Spleen (tissue), 11 donors: ENCODE measurements around the gene DRICH1. TPM values are rescaled to one million over a fixed set of nuclear protein-coding genes. Genes with fewer than 3 reads are reported as not detected.

Experiments
- DNase-seq: peaks from one replicate; pipeline ENCODE4 v3.0.0-alpha.2; 2020
- H3K27ac ChIP-seq, 8 donors: fragments of 200-600 bp; sonication (generic) in 7 of 8; 1 replicate in 4 of 8; 2 replicates in 4 of 8; pipeline versions ENCODE4 v1.5.0 to v1.8.0; 2016 to 2021; ENCODE audit warnings: inconsistent platforms in 4 of 8, mild to moderate bottlenecking in 4 of 8, moderate library complexity in 1 of 8
- H3K27me3 ChIP-seq, 7 donors: fragments of 200-600 bp; sonication (generic) in 6 of 7; replicated peaks in 1 of 7; 1 replicate in 4 of 7; 2 replicates in 3 of 7; pipeline versions ENCODE4 v1.5.0 to v1.8.0; 2016 to 2021; ENCODE audit warnings: inconsistent platforms in 3 of 7, mild to moderate bottlenecking in 1 of 7
- H3K36me3 ChIP-seq, 6 donors: fragments of 200-600 bp; sonication (generic) in 5 of 6; 1 replicate in 4 of 6; 2 replicates in 2 of 6; pipeline versions ENCODE4 v1.5.0 to v1.8.0; 2016 to 2021; ENCODE audit warnings: inconsistent platforms in 2 of 6
- H3K4me1 ChIP-seq, 6 donors: fragments of 200-600 bp; sonication (generic) in 5 of 6; 1 replicate in 3 of 6; 2 replicates in 3 of 6; pipeline versions ENCODE4 v1.5.0 to v1.8.0; 2016 to 2021; ENCODE audit warnings: inconsistent platforms in 3 of 6
- H3K4me3 ChIP-seq, 8 donors: fragments of 200-600 bp; sonication (generic) in 7 of 8; 1 replicate in 4 of 8; 2 replicates in 4 of 8; pipeline versions ENCODE4 v1.5.0 to v1.8.0; 2016 to 2021; ENCODE audit warnings: inconsistent platforms in 4 of 8, mild to moderate bottlenecking in 4 of 8, moderate library complexity in 2 of 8
- H3K9me3 ChIP-seq, 8 donors: fragments of 200-600 bp; sonication (generic) in 7 of 8; 1 replicate in 4 of 8; 2 replicates in 4 of 8; pipeline versions ENCODE4 v1.5.0 to v1.8.0; 2016 to 2021; ENCODE audit warnings: inconsistent platforms in 4 of 8
- POLR2A ChIP-seq, 3 donors: fragments of 450-650 bp; IDR thresholded peaks; one replicate each; pipeline ENCODE4 v1.5.1; 2017; ENCODE audit warnings: antibody characterized with exemption in 3 of 3, mild to moderate bottlenecking in 1 of 3
- POLR2AphosphoS5 ChIP-seq, 3 donors: sonication (generic); formaldehyde crosslinking; IDR thresholded peaks; one replicate each; pipeline ENCODE4 v1.5.1; 2017; ENCODE audit warnings: antibody characterized with exemption in 3 of 3
- WGBS, 5 donors: extraction: QIAGEN DNeasy Blood & Tissue Kit in 3 of 5; methylation state at CpG; one replicate each; pipeline versions ENCODE4 v1.1.5 to v1.1.7; 2013 to 2018; 5-methylcytosine and 5-hydroxymethylcytosine counted together
- intact Hi-C: fragments of 100-400 bp; cut with DNase I; formaldehyde crosslinking; loops from one replicate; pipeline ENCODE4 v1.15.0; 2023; ENCODE audit warnings: low total_unique reads
- polyA plus RNA-seq, 3 donors: library from polyadenylated mRNA; stranded (reverse); fragments of 200-250 nt; gene quantifications; one replicate each; pipeline ENCODE4 v1.2.1, GENCODE V29; 2013
- total RNA-seq, 7 donors: library from RNA; depleted of rRNA in 3 of 7; stranded (reverse); fragments of >200 nt in 3 of 7; fragmentation: NEBNext Ultra II Directional in 4 of 7; extraction: Animal tissue kit (Norgen Biotek cat#: 25700) in 4 of 7; gene quantifications; one replicate each; pipeline versions ENCODE4 v1.1.0 to v1.2.1, GENCODE V29; 2016 to 2021
- TF ChIP-seq, protein P1 (sequence below), 11 experiments: fragments of 200-600 bp in 7 of 11; fragments of 450-650 bp in 4 of 11; sonication (generic) in 4 of 11; IDR thresholded peaks in 8 of 11; conservative IDR thresholded peaks in 3 of 11; 1 replicate in 7 of 11; 2 replicates in 4 of 11; pipeline versions ENCODE4 v1.4.0 to v1.8.0; 2016 to 2021; ENCODE audit warnings: antibody characterized with exemption in 11 of 11, inconsistent platforms in 4 of 11, mild to moderate bottlenecking in 1 of 11
- donor health status: healthy with polysubstance abuse.
- donor health status: DM: no; HTN: no; CAD: no; lungs with moderate emphysema.
- donor health status: DM: no; HTN: no; CAD: no.
- donor health status: Bipolar disorder and iron deficiency.
- donor health status: healthy.
- donor health status: DM: no; HTN: no; CAD: no.
- donor health status: DM: yes; HTN: yes; CAD: no.

Gene DRICH1
- total and polyA plus RNA-seq, 10 donors: 0.29 to 2.5 (median 1.9) TPM; not detected in 3

DNA sequence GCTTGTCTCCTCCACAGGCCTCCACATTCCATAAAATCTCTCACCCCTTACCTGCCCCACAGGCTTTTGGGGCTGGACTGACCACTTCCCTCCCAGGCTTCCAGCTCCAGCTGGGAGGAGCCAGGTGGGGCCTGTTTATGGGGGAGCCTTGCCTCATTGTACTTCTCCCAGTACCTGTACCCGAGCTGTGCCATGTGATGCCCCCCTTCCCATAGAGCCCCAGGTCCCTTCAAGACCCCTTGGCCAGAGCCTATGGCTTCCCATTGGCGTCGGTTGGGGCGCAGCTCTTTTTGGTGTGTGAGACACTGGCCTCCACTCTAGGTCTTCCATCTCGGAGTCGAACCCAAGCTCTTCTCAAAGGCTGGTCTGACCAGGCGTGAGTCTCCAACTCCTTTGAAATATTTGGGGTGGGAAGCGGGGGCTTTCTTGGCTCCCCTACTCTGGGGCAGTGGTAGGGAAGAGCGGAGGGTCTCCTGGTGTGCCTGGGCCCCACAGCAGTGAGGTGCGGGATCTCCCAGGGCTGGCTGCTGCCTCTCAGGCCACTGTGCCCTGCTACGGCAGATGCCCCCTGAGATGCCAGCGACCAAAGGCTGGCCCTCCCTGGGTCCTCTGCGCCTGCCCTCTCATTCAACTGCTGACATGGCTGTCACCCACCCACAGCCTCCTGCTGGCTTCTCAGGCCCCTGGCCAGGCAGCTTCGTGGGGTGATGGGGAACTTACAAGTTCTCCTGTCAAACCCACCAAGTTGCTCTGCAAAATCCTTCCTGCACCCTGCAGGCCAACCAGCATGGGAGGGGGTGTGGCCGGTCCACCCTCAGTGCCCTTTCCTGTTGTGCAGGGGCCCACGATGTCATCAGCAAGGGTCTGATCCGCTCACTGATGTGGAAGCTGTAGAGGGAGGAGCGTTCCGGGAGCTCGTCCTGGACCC lies 25.7 kb downstream of the DRICH1 start:
- Histone ChIP-seq H3K27me3 (no peaks in the 10 kb centered on the region), H3K9me3 (no peaks in the 10 kb centered on the region), H3K36me3 (peaks cover 0 to 15% (median 0%) of the 10 kb centered on the region in 6 donors), H3K27ac (no peak overlapping the region), H3K4me1 (no peaks in the 10 kb centered on the region), H3K4me3 (no peak overlapping the region)
- peak; percentile 25 for DNase-seq
- 85 to 90% (median 87%) methylated on average over 17 to 20 of the region's 20 CpGs for WGBS, 5 donors
- intact Hi-C loops: no loop called here
- TF ChIP-seq, protein P1, sequence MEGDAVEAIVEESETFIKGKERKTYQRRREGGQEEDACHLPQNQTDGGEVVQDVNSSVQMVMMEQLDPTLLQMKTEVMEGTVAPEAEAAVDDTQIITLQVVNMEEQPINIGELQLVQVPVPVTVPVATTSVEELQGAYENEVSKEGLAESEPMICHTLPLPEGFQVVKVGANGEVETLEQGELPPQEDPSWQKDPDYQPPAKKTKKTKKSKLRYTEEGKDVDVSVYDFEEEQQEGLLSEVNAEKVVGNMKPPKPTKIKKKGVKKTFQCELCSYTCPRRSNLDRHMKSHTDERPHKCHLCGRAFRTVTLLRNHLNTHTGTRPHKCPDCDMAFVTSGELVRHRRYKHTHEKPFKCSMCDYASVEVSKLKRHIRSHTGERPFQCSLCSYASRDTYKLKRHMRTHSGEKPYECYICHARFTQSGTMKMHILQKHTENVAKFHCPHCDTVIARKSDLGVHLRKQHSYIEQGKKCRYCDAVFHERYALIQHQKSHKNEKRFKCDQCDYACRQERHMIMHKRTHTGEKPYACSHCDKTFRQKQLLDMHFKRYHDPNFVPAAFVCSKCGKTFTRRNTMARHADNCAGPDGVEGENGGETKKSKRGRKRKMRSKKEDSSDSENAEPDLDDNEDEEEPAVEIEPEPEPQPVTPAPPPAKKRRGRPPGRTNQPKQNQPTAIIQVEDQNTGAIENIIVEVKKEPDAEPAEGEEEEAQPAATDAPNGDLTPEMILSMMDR (IDR thresholded peaks at IDR 0.05 in 8 of 11, conservative IDR thresholded peaks at IDR 0.05 in 3 of 11): no peak
- TF ChIP-seq POLR2A (IDR thresholded peaks at IDR 0.05): no peak
- TF ChIP-seq POLR2AphosphoS5 (IDR thresholded peaks at IDR 0.05): no peak

DNA sequence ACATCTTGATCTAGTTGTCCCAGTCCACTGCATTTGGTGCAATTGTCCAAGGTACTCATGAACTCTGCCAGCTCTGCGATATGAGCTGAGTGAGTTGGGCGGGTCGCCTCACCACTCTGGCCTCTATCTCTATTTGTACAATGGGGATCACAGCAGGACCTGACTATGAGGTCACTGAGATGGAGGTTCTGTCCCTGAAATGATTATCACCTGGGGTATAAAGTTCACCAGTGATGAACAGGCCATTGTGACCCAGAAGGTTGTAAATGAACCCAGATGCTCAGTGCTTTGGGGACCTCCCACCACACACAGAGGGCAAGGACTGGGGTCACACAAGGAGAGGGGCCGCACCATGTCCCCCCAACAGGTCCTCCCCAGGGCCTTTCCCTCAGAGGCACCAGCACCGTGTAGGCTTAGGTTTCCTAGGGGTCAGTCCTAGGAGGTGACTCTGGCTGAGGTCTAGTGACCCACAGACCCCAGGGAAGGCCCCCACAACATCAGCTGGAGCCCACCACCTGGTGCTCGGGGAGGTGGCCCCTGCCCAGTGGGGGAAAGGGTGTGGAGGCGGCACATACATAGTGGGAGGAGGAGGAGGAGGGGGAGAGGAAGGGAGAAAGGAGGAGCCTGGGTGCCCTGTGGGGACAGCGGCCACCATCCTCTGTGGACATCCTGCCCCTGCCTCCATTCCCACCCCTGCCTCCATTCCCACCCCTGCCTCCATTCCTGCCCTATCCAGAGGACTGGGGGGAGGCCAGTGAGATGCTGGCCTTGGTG lies 27.0 kb downstream of the DRICH1 start:
- H3K27ac ChIP-seq: no peak overlapping the region
- no peak overlapping the region for H3K4me3 ChIP-seq
- intact Hi-C loops: no loop called here
- H3K27me3 ChIP-seq: no peaks in the 10 kb centered on the region
- no peaks in the 10 kb centered on the region for H3K9me3 ChIP-seq
- TF ChIP-seq, protein P1 (IDR thresholded peaks at IDR 0.05 in 8 of 11, conservative IDR thresholded peaks at IDR 0.05 in 3 of 11): no peak
- TF ChIP-seq POLR2AphosphoS5 (IDR thresholded peaks at IDR 0.05) (no peak), POLR2A (IDR thresholded peaks at IDR 0.05) (no peak)
- H3K4me1 ChIP-seq: no peaks in the 10 kb centered on the region
- H3K36me3 ChIP-seq: peaks cover 0 to 10% (median 0%) of the 10 kb centered on the region in 6 donors
- 79 to 92% (median 85%) methylated on average over 8 of the region's 8 CpGs for WGBS, 5 donors
- DNase-seq: no peak

DNA sequence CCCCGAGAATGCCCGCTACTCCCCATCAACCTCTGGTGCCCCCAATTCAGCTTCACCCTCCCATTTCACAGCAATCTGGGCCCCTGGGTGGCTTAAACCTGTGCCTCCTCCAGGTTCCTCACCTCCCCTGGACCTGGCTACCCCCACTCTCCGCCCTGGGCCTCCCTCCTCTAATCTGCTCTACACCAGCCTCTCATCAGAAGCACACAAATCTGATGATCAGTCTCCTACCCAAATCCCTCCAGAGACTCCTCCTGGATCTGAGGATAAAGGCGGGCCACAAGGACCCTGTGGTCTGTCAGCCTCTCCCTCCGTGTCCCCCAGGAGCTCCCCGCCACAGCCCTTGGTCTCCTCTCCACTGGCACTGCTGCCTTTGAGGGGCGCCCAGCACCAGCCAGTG lies 28.9 kb downstream of the DRICH1 start:
- intact Hi-C loops: no loop called here
- 71 to 92% (median 85%) methylated on average over 7 of the region's 7 CpGs for WGBS, 5 donors
- H3K4me1 ChIP-seq: no peaks in the 10 kb centered on the region
- no peak overlapping the region for H3K4me3 ChIP-seq
- DNase-seq: no peak
- TF ChIP-seq POLR2AphosphoS5 (IDR thresholded peaks at IDR 0.05) (no peak), POLR2A (IDR thresholded peaks at IDR 0.05) (no peak)
- TF ChIP-seq, protein P1 (IDR thresholded peaks at IDR 0.05 in 8 of 11, conservative IDR thresholded peaks at IDR 0.05 in 3 of 11): no peak
- no peak overlapping the region for H3K27ac ChIP-seq
- H3K9me3 ChIP-seq: no peaks in the 10 kb centered on the region
- no peaks in the 10 kb centered on the region for H3K27me3 ChIP-seq
- peaks cover 0 to 7% (median 0%) of the 10 kb centered on the region in 6 donors for H3K36me3 ChIP-seq
